Epithelial cell of prostate (primary cell): ENCODE results near the gene ASCL5.
"Not testable (repeated sequence)": the region's sequence is repeated elsewhere in the genome, so short reads cannot be mapped to it uniquely, and the experiment has no call there.

Source experiments
- DNase-seq: peaks from one replicate; pipeline ENCODE4 v3.0.0-alpha.2; 2011; ENCODE audit warnings: low read depth, low spot score
- H3K27ac ChIP-seq: fragments of 450-650 bp; 2 replicates; pipeline ENCODE4 v1.5.1; 2017; ENCODE audit warnings: mild to moderate bottlenecking

Gene ASCL5

DNA sequence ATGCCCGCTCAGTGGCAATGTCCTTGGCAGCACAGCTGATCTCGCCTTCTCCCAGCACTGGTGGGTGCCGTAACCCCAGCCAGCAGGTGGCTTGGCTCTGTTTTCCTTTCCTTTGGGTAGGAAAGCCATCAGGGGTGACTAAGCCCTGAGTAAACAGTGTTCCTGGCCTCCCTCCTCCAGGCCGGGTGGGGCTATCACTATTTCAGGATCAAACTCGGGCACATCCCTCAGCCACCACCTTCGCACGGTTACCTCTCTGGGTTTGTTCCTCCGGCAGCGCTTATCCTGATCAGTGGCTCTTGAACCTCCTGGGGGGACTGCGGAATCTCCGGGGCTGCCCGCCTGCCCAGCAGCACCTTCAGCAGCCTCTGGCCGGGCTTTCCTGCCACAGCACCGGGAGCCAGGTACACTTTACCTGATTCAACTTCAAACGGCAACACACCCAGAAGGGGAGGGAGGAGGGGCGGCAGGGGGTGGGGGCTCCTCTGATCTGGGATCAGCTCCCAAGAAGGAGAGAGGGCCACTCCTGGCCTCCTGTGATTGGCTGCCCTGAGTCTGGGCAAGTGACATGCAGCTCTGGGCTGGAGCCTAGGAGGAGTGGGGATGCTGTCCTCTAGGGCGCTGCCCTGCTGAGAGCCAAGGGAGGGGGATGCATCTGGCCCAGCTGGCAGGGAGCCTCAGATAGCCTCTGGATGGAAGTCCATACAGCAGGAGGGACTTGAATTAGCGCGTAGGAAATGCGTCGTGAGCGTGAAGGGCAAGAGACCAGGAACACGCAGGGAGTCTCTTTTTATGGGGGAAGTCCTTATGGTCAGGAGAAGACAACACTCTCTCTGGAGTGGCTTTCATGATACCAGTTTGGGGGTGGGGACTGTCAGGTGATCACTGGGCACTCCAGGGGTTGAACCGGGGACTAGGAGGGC lies at the start of gene ASCL5:
Gene ASCL5 (minus strand): TSS at position 353 of the 923 bp plus-strand sequence. CDS start 11,812 bp downstream, outside the sequence.
- DNase-seq = no peak
- no peak within 1 kb of the TSS for H3K27ac ChIP-seq

DNA sequence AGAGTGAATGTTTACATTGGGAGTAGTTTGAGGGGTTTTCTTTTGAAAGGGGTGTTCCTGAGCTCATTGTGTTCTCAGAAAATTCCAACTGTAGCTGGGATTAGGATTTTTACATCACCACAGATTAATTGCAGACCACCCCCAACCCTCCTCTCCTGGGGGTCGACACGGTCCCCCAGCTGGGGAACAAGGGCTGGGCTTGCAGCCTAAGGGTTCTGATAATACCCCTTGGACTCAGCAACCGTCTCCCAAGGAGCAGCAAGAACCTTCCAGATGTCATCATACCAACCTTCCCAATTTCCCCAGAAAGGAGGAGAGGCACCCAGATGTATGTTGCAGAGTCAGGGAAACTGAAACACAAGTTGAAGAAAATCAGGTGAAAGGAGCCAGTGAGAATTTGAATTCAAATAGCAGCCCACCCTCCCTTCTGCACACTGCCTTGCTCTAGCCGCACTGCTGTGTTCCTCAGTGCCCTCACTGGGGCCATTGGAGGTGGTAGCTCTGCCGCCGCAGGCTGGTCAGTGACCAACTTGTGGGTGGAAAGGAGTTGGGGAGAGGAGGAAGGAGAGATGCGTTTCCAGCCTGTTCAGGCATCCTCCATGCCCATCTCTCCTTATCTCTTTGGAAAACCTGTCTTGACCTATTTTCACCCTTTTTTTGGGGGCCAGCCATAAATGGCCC lies 49.0 kb upstream of the ASCL5 start:
- peak overlapping the region; percentile 35 for H3K27ac ChIP-seq
- no peak for DNase-seq

GRCh38 chr1:201173736-201174135 lies 46.8 kb upstream of the ASCL5 start:
- DNase-seq = no peak
- peak overlapping the region; percentile 87 for H3K27ac ChIP-seq

DNA sequence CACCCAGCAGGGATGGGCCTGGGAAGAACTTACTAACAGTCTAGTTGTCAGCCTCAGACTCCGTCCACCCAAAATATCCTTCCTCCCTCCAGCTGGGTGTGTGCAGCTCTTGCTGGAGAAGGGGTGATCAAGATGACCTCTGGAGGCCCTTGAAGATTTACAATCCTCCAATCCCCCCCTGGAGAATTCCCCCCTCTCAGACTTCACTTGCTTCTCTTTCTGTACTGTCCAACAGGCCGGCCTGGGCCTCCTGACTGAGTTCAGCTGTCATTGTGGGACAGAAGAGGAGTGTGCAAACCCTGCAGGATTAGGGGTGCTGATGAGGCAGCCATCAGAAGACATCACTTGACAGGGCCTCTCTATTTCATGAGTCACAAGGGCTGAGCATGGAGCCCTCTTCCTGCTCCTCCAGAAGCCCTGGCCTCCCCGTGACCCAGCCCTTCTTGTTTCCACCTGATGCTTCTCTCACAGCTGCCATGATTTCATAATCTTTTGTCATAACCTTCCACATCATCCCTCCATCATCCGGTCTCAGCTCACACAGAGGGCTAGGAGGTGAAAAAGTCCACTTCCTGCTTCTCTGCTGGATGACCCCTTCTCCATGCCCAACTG lies 46.1 kb upstream of the ASCL5 start:
- peak overlapping the region; percentile 87 for H3K27ac ChIP-seq
- peak; percentile 81 for DNase-seq

GRCh38 chr1:201172326-201172725 lies 45.3 kb upstream of the ASCL5 start:
- no peak for DNase-seq
- peak overlapping the region; percentile 87 for H3K27ac ChIP-seq

- peak overlapping the region; percentile 87 for H3K27ac ChIP-seq
- no peak for DNase-seq
Measured at GRCh38 chr1:201171063-201172036, 44.4 kb upstream of the ASCL5 start.

DNA sequence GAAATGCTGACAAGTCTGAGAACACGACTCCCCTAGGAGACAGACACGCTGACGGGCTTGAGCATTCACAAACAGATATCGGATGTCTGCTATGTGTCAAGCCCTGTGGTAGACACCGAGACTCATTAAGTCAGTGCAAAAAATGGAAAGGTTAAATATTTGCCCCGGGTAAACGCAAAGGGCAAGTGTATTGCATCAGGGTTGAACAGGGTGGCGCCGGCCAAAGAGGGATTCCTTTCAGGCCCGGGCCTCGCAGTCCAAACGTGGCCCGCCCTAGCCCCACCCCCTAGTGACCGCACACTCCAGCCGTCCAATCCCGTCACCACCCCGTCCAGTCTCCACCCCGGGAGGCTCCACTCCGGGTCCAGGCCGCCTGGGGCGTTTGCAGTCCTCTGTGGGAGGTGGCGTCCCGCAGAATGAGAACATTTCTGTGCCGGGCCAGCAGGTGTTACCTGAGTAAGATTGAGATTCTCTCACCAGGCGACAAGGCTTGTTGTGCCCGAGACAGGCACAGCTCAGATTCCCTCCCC lies 43.6 kb upstream of the ASCL5 start:
- no peak for DNase-seq
- H3K27ac ChIP-seq = peak overlapping the region; percentile 87

DNA sequence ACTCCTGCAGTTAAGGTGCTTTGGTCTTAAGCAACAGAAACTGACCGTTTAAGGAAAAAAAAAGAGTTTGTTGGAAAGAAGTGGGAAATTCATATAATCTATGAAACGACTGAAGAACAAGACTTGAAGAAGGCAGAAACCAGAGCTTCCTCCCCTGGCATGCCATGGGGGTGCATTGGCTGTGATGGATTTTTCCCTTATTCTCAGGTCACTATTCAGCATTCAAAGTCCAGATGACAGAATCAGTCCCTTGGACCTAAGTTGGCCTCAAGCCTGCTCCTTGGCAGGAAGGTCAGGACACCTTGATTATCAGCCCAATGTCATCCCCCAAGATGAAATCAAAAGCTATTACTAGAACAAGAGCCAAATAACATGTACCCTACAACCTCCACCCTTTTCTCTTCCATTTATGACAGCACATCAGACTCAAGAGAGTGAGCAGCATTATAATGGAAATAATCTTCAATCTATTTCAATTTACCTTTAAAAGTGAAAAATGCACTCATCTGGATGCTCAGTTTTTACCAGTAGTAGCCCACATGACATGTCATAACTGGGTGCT lies 43.1 kb upstream of the ASCL5 start:
- DNase-seq = no peak
- H3K27ac ChIP-seq = peak overlapping the region; percentile 87

- DNase-seq = no peak
- no peak overlapping the region for H3K27ac ChIP-seq
Measured at GRCh38 chr1:201169203-201169602, 42.2 kb upstream of the ASCL5 start.

GRCh38 chr1:201167041-201167991 lies 40.3 kb upstream of the ASCL5 start:
- H3K27ac ChIP-seq = no peak overlapping the region
- no peak for DNase-seq

DNA sequence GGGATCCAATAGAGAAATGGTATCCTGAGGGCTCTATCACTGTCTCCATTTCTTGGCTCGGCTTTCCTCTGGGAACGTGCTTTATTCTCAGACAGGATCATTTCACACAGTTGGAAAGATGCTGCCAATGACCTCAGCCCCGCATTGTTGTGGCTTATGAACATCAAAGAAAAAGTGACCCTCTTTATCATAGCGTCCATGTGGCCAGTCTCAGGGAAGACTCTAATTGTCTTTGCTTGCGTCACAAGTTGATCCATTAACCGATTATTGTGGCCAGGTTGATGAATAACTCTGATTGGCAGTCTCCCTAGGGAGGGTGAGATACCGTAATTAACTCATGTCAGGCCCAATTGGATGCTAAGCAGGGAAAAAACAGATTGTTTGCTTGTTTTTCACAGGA lies 37.7 kb upstream of the ASCL5 start:
- no peak overlapping the region for H3K27ac ChIP-seq
- DNase-seq = no peak

DNA sequence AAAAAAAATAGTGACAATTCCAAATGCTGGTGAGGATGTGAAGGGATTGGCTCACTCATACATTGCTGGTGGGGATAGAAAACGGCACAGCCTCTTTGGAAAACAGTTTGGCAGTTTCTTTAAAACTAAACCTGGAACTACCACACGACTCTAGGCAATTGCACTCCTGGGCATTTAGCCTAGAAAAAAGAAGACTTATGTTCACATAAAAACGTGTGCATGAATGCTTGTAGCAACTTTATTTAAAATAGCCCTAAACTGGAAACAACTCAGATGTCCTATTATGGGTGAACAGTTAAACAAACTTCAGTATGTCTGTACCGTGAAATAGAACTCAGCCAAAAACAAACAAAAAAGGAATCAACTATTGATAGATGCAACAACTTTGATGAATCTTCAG lies 36.7 kb upstream of the ASCL5 start:
- no peak overlapping the region for H3K27ac ChIP-seq
- DNase-seq = no peak

DNA sequence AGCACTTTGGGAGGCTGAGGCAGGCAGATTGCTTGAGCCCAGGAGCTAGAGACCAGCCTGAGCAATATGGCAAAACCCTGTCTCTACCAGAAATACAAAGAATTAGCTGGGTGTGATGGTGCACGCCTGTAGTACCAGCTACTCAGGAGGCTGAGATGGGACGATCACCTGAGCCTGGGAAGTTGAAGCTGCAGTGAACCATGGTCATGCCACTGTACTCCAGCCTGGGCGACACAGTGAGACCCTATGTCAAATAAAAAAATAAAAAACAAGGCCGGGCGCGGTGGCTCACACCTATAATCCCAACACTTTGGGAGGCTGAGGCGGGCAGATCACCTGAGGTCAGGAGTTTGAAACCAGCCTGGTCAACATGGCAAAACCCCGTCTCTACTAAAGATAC lies 36.1 kb upstream of the ASCL5 start:
- DNase-seq, H3K27ac ChIP-seq: not testable (repeated sequence)

DNA sequence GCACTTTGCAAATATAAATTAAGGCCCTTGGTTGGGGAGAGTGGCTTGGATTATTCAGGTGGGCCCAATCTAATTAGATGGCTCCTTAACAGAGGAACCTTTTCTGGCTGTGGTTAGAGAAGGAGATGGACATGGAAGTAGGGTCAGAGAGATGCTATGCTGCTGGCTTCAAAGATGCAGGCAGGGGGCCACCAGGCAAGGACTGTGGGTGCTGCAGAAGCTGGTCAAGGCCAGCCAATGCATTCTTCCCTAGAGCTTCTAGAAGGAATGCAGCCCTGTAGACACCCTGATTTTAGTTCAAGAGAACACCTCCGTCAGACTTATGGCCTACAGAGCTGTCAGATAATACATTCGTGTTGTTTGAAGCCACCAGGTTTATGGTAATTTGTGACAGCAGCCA lies 31.0 kb upstream of the ASCL5 start:
- H3K27ac ChIP-seq = no peak overlapping the region
- no peak for DNase-seq

- DNase-seq = no peak
- no peak overlapping the region for H3K27ac ChIP-seq
Measured at GRCh38 chr1:201156819-201157218, 29.8 kb upstream of the ASCL5 start.

- DNase-seq = no peak
- no peak overlapping the region for H3K27ac ChIP-seq
Measured at GRCh38 chr1:201156346-201156745, 29.4 kb upstream of the ASCL5 start.

- no peak for DNase-seq
- no peak overlapping the region for H3K27ac ChIP-seq
Measured at GRCh38 chr1:201155354-201155753, 28.4 kb upstream of the ASCL5 start.
